ENCODE results near the gene GABRG3.

DNA sequence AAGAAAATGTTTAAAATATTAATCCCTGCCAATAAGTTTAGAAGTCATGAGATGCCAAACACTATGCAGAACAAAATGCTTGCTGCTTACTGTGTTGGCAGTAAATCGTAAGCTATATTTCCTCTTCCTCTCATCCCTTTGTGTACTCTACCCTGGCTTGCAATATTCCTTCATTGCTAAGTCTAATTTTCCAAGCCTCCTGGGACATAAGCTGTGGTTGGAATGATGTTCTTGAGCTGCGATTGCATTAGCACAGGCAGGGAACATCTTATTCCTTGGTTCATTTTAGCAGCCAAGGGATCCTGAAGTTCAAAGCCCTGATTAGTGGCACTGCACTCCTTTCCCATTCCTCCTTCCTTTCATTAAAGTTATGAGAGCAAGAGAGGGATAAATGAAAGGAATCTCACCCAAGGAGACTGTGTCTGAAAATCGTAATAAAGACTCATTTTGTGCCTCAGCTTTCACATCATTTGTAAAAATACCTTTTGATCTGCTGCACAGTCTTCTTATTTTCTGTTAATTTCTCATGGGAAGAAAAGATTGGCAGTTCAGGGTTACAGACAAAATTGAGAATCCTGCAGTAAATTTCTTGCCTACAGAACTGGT, 592.9 kb downstream of the GABRG3 start:
- no peak for TF ChIP-seq ISL1 (CRISPR knock-in tag; IDR thresholded peaks at IDR 0.05)
- no peak for TF ChIP-seq OSR1 (CRISPR knock-in tag; IDR thresholded peaks at IDR 0.05)
- TF ChIP-seq ZNF8 (CRISPR knock-in tag; IDR thresholded peaks at IDR 0.05), result no peak
- no peak for TF ChIP-seq PPARA (CRISPR knock-in tag; IDR thresholded peaks at IDR 0.05; ENCODE audit: borderline replicate concordance)
- TF ChIP-seq, protein P1, sequence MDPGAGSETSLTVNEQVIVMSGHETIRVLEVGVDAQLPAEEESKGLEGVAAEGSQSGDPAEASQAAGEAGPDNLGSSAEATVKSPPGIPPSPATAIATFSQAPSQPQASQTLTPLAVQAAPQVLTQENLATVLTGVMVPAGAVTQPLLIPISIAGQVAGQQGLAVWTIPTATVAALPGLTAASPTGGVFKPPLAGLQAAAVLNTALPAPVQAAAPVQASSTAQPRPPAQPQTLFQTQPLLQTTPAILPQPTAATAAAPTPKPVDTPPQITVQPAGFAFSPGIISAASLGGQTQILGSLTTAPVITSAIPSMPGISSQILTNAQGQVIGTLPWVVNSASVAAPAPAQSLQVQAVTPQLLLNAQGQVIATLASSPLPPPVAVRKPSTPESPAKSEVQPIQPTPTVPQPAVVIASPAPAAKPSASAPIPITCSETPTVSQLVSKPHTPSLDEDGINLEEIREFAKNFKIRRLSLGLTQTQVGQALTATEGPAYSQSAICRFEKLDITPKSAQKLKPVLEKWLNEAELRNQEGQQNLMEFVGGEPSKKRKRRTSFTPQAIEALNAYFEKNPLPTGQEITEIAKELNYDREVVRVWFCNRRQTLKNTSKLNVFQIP (CRISPR knock-in tag; IDR thresholded peaks at IDR 0.05; ENCODE audit: borderline replicate concordance, low read depth), result no peak
- no peak for TF ChIP-seq ZFP30 (CRISPR knock-in tag; IDR thresholded peaks at IDR 0.05)

Measured in SK-N-SH treated with all-trans-retinoic acid at 6 μM for 48 hours (cell line).